GM23338 (cell line): ENCODE results near the gene GRID1. TPM values are rescaled to one million over a fixed set of nuclear protein-coding genes. Genes with fewer than 3 reads are reported as not detected.

Experiments
- ATAC-seq: fragments of 200-7000 bp; cut with Tn5 transposase; 3 replicates; pipeline ENCODE4 v1.9.1; 2020
- DNase-seq: peaks from one replicate; pipeline ENCODE4 v3.0.0-alpha.2; 2015; ENCODE audit warnings: low spot score
- H2AFZ ChIP-seq: fragments of 200-600 bp; sonication (generic); 2 replicates; pipeline ENCODE4 v1.8.0; 2016; ENCODE audit warnings: antibody characterized with exemption, mild to moderate bottlenecking, moderate library complexity
- H3F3A ChIP-seq: fragments of 200-600 bp; sonication (generic); replicated peaks from 2 replicates; pipeline ENCODE4 v1.8.0; 2017; ENCODE audit warnings: antibody characterized with exemption, mixed run types, low read depth
- H3K27ac ChIP-seq: fragments of 200-600 bp; sonication (generic); 2 replicates; pipeline ENCODE4 v1.6.1; 2016; ENCODE audit warnings: low read depth
- H3K27me3 ChIP-seq: fragments of 200-600 bp; sonication (generic); 2 replicates; pipeline ENCODE4 v1.8.0; 2016; ENCODE audit warnings: mild to moderate bottlenecking, mixed run types, moderate library complexity; ENCODE audit not compliant: insufficient read depth
- H3K36me3 ChIP-seq: fragments of 200-600 bp; sonication (generic); 2 replicates; pipeline ENCODE4 v1.8.0; 2016; ENCODE audit warnings: mild to moderate bottlenecking; ENCODE audit not compliant: insufficient read depth
- H3K4me1 ChIP-seq: fragments of 200-600 bp; sonication (generic); 2 replicates; pipeline ENCODE4 v1.8.0; 2016; ENCODE audit warnings: mild to moderate bottlenecking, moderate library complexity; ENCODE audit not compliant: insufficient read depth
- H3K4me2 ChIP-seq: fragments of 200-600 bp; sonication (generic); 2 replicates; pipeline ENCODE4 v1.7.1; 2017; ENCODE audit warnings: mixed run types
- H3K4me3 ChIP-seq: fragments of 200-600 bp; sonication (generic); 2 replicates; pipeline ENCODE4 v1.6.1; 2016; ENCODE audit warnings: mixed run types
- H3K79me2 ChIP-seq: fragments of 200-600 bp; sonication (generic); replicated peaks from 2 replicates; pipeline ENCODE4 v1.8.0; 2017; ENCODE audit warnings: mild to moderate bottlenecking; ENCODE audit not compliant: insufficient read depth
- H3K9me2 ChIP-seq: fragments of 200-600 bp; sonication (generic); 2 replicates; pipeline ENCODE4 v1.8.0; 2017; ENCODE audit not compliant: insufficient read depth
- H4K20me1 ChIP-seq: fragments of 200-600 bp; sonication (generic); replicated peaks from 2 replicates; pipeline ENCODE4 v1.8.0; 2017; ENCODE audit warnings: mild to moderate bottlenecking; ENCODE audit not compliant: insufficient read depth
- H3K27ac Mint-ChIP-seq: 2 replicates; pipeline ENCODE4 v1.8.0; 2020; ENCODE audit warnings: inconsistent platforms, mild to moderate bottlenecking, moderate library complexity, mixed read lengths
- H3K27me3 Mint-ChIP-seq: 3 replicates; pipeline ENCODE4 v1.8.0; 2022; ENCODE audit warnings: low read depth, mild to moderate bottlenecking, moderate library complexity, mixed read lengths, inconsistent platforms; ENCODE audit not compliant: insufficient read depth, poor library complexity
- H3K36me3 Mint-ChIP-seq: 3 replicates; pipeline ENCODE4 v1.8.0; 2021; ENCODE audit warnings: low read depth, mild to moderate bottlenecking, inconsistent platforms, moderate library complexity, mixed read lengths
- H3K4me1 Mint-ChIP-seq: 3 replicates; pipeline ENCODE4 v1.8.0; 2020; ENCODE audit warnings: mild to moderate bottlenecking, inconsistent platforms, mixed read lengths
- H3K4me3 Mint-ChIP-seq: 3 replicates; pipeline ENCODE4 v1.8.0; 2021; ENCODE audit warnings: moderate library complexity, mild to moderate bottlenecking, inconsistent platforms, mixed read lengths
- H3K9me3 Mint-ChIP-seq: 3 replicates; pipeline ENCODE4 v1.8.0; 2020; ENCODE audit warnings: moderate library complexity, mild to moderate bottlenecking, inconsistent platforms, mixed read lengths
- CREB1 ChIP-seq: fragments of 250-450 bp; sonication (Bioruptor Pico); IDR thresholded peaks from 2 replicates; pipeline ENCODE4 v1.5.0; 2020; ENCODE audit warnings: low read depth, mild to moderate bottlenecking, moderate library complexity
- EZH2 ChIP-seq: fragments of 200-600 bp; sonication (generic); IDR thresholded peaks from one replicate; pipeline ENCODE4 v1.8.0; 2017; ENCODE audit warnings: antibody characterized with exemption, mild to moderate bottlenecking, low read depth; ENCODE audit not compliant: unreplicated experiment
- EZH2phosphoT487 ChIP-seq: fragments of 200-600 bp; sonication (generic); IDR thresholded peaks from one replicate; pipeline ENCODE4 v1.8.1; 2018; ENCODE audit warnings: antibody characterized with exemption; ENCODE audit not compliant: unreplicated experiment
- JUNB ChIP-seq: IDR thresholded peaks from one replicate; pipeline ENCODE4 v1.6.1; 2016; ENCODE audit warnings: antibody characterized with exemption; ENCODE audit not compliant: unreplicated experiment
- NANOG ChIP-seq: IDR thresholded peaks from 2 replicates; pipeline ENCODE4 v1.6.1; 2016; ENCODE audit warnings: antibody characterized with exemption, borderline replicate concordance
- POLR2AphosphoS5 ChIP-seq: IDR thresholded peaks from 2 replicates; pipeline ENCODE4 v1.6.1; 2016; ENCODE audit warnings: antibody characterized with exemption, low read depth
- STAT1 ChIP-seq: IDR thresholded peaks from one replicate; pipeline ENCODE4 v1.6.1; 2016; ENCODE audit warnings: antibody characterized with exemption; ENCODE audit not compliant: unreplicated experiment
- ZNF114 ChIP-seq: fragments of 250-450 bp; sonication (Bioruptor Pico); IDR thresholded peaks from 2 replicates; pipeline ENCODE4 v1.5.0; 2020; ENCODE audit warnings: mild to moderate bottlenecking, moderate library complexity
- ZNF331 ChIP-seq: fragments of 250-450 bp; sonication (Bioruptor Pico); IDR thresholded peaks from 2 replicates; pipeline ENCODE4 v1.5.0; 2020; ENCODE audit warnings: low read depth, mild to moderate bottlenecking, moderate library complexity
- polyA plus RNA-seq: library from polyadenylated mRNA; unstranded; fragments of >200 nt; fragmentation: Nextera tagmentation; extraction: Ambion mirVana; gene quantifications from 2 replicates; pipeline ENCODE4 v1.2.1, GENCODE V29; 2016
- total RNA-seq: library from RNA; depleted of rRNA; stranded (reverse); fragments of >200 nt; shearing (Covaris generic); gene quantifications from 2 replicates; pipeline ENCODE4 v1.2.3, GENCODE V29; 2014
- TF ChIP-seq, protein P1 (sequence below): IDR thresholded peaks from one replicate; pipeline ENCODE4 v1.6.1; 2018; ENCODE audit warnings: antibody characterized with exemption; ENCODE audit not compliant: unreplicated experiment
- TF ChIP-seq, protein P2 (sequence below): IDR thresholded peaks from 2 replicates; pipeline ENCODE4 v1.6.1; 2016; ENCODE audit warnings: antibody characterized with exemption
- TF ChIP-seq, protein P3 (sequence below), 2 experiments: fragments of 200-600 bp in 1 of 2; sonication (generic) in 1 of 2; conservative IDR thresholded peaks; 2 replicates each; pipeline versions ENCODE4 v1.5.1 to v1.6.1; 2016 to 2017; ENCODE audit warnings: antibody characterized with exemption in 2 of 2, low read depth in 2 of 2, mild to moderate bottlenecking in 2 of 2, moderate library complexity in 1 of 2
- TF ChIP-seq, protein P4 (sequence below): fragments of 250-450 bp; sonication (Bioruptor Pico); IDR thresholded peaks from 2 replicates; pipeline ENCODE4 v1.5.0; 2020; ENCODE audit warnings: mild to moderate bottlenecking, moderate library complexity

GRID1 gene
- total and polyA plus RNA-seq, 2 experiments from 2014 or later: 0.14 to 0.15 TPM

DNA sequence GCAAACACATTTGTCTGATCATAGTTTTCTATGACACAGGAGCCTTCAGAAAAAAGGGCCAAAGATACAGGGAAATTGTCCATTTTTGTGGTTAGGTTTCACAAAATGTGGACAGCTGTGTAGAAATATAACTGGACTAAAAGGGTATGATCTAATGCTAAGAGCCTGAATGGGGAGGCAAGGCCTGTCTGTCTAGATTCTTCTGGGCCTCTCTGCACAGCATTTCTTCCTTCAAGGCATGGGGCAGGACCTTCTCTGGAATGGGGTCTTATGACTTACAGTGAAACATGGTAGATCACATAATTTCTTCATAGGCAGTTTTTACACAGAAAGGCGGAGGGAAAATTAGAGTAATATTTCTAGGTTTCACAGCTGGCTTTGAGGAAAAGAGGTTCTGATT lies 795.7 kb downstream of the GRID1 start:
- Mint-ChIP-seq H3K27ac (no peak overlapping the region), H3K9me3 (peaks cover 66% of the 10 kb centered on the region), H3K27me3 (peaks cover 4% of the 10 kb centered on the region), H3K4me1 (peaks cover 14% of the 10 kb centered on the region; the same call in 2 of the 3 replicates), H3K36me3 (no peaks in the 10 kb centered on the region), H3K4me3 (no peak overlapping the region)
- Histone ChIP-seq H3K27ac (no peak overlapping the region), H3K4me2 (no peak overlapping the region), H3K36me3 (no peaks in the 10 kb centered on the region; the same call in 1 of the 2 replicates), H3F3A (no peaks in the 10 kb centered on the region), H3K27me3 (no peaks in the 10 kb centered on the region), H3K4me1 (no peaks in the 10 kb centered on the region), H4K20me1 (no peaks in the 10 kb centered on the region), H3K4me3 (no peak overlapping the region), H3K79me2 (no peaks in the 10 kb centered on the region), H3K9me2 (no peaks in the 10 kb centered on the region), H2AFZ (no peak overlapping the region)
- no peak for DNase-seq
- TF ChIP-seq POLR2AphosphoS5 (no peak), ZNF114 (no peak), NANOG (no peak), CREB1 (no peak), ZNF331 (CRISPR knock-in tag) (no peak), STAT1 (no peak), JUNB (no peak), EZH2 (no peak), EZH2phosphoT487 (no peak)
- TF ChIP-seq, protein P1, sequence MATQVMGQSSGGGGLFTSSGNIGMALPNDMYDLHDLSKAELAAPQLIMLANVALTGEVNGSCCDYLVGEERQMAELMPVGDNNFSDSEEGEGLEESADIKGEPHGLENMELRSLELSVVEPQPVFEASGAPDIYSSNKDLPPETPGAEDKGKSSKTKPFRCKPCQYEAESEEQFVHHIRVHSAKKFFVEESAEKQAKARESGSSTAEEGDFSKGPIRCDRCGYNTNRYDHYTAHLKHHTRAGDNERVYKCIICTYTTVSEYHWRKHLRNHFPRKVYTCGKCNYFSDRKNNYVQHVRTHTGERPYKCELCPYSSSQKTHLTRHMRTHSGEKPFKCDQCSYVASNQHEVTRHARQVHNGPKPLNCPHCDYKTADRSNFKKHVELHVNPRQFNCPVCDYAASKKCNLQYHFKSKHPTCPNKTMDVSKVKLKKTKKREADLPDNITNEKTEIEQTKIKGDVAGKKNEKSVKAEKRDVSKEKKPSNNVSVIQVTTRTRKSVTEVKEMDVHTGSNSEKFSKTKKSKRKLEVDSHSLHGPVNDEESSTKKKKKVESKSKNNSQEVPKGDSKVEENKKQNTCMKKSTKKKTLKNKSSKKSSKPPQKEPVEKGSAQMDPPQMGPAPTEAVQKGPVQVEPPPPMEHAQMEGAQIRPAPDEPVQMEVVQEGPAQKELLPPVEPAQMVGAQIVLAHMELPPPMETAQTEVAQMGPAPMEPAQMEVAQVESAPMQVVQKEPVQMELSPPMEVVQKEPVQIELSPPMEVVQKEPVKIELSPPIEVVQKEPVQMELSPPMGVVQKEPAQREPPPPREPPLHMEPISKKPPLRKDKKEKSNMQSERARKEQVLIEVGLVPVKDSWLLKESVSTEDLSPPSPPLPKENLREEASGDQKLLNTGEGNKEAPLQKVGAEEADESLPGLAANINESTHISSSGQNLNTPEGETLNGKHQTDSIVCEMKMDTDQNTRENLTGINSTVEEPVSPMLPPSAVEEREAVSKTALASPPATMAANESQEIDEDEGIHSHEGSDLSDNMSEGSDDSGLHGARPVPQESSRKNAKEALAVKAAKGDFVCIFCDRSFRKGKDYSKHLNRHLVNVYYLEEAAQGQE: no peak
- TF ChIP-seq, protein P2, sequence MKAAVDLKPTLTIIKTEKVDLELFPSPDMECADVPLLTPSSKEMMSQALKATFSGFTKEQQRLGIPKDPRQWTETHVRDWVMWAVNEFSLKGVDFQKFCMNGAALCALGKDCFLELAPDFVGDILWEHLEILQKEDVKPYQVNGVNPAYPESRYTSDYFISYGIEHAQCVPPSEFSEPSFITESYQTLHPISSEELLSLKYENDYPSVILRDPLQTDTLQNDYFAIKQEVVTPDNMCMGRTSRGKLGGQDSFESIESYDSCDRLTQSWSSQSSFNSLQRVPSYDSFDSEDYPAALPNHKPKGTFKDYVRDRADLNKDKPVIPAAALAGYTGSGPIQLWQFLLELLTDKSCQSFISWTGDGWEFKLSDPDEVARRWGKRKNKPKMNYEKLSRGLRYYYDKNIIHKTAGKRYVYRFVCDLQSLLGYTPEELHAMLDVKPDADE: no peak
- TF ChIP-seq, protein P3, sequence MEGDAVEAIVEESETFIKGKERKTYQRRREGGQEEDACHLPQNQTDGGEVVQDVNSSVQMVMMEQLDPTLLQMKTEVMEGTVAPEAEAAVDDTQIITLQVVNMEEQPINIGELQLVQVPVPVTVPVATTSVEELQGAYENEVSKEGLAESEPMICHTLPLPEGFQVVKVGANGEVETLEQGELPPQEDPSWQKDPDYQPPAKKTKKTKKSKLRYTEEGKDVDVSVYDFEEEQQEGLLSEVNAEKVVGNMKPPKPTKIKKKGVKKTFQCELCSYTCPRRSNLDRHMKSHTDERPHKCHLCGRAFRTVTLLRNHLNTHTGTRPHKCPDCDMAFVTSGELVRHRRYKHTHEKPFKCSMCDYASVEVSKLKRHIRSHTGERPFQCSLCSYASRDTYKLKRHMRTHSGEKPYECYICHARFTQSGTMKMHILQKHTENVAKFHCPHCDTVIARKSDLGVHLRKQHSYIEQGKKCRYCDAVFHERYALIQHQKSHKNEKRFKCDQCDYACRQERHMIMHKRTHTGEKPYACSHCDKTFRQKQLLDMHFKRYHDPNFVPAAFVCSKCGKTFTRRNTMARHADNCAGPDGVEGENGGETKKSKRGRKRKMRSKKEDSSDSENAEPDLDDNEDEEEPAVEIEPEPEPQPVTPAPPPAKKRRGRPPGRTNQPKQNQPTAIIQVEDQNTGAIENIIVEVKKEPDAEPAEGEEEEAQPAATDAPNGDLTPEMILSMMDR (conservative IDR thresholded peaks at IDR 0.05; ENCODE audit: low read depth in 2 of 2): no peak
- TF ChIP-seq, protein P4, sequence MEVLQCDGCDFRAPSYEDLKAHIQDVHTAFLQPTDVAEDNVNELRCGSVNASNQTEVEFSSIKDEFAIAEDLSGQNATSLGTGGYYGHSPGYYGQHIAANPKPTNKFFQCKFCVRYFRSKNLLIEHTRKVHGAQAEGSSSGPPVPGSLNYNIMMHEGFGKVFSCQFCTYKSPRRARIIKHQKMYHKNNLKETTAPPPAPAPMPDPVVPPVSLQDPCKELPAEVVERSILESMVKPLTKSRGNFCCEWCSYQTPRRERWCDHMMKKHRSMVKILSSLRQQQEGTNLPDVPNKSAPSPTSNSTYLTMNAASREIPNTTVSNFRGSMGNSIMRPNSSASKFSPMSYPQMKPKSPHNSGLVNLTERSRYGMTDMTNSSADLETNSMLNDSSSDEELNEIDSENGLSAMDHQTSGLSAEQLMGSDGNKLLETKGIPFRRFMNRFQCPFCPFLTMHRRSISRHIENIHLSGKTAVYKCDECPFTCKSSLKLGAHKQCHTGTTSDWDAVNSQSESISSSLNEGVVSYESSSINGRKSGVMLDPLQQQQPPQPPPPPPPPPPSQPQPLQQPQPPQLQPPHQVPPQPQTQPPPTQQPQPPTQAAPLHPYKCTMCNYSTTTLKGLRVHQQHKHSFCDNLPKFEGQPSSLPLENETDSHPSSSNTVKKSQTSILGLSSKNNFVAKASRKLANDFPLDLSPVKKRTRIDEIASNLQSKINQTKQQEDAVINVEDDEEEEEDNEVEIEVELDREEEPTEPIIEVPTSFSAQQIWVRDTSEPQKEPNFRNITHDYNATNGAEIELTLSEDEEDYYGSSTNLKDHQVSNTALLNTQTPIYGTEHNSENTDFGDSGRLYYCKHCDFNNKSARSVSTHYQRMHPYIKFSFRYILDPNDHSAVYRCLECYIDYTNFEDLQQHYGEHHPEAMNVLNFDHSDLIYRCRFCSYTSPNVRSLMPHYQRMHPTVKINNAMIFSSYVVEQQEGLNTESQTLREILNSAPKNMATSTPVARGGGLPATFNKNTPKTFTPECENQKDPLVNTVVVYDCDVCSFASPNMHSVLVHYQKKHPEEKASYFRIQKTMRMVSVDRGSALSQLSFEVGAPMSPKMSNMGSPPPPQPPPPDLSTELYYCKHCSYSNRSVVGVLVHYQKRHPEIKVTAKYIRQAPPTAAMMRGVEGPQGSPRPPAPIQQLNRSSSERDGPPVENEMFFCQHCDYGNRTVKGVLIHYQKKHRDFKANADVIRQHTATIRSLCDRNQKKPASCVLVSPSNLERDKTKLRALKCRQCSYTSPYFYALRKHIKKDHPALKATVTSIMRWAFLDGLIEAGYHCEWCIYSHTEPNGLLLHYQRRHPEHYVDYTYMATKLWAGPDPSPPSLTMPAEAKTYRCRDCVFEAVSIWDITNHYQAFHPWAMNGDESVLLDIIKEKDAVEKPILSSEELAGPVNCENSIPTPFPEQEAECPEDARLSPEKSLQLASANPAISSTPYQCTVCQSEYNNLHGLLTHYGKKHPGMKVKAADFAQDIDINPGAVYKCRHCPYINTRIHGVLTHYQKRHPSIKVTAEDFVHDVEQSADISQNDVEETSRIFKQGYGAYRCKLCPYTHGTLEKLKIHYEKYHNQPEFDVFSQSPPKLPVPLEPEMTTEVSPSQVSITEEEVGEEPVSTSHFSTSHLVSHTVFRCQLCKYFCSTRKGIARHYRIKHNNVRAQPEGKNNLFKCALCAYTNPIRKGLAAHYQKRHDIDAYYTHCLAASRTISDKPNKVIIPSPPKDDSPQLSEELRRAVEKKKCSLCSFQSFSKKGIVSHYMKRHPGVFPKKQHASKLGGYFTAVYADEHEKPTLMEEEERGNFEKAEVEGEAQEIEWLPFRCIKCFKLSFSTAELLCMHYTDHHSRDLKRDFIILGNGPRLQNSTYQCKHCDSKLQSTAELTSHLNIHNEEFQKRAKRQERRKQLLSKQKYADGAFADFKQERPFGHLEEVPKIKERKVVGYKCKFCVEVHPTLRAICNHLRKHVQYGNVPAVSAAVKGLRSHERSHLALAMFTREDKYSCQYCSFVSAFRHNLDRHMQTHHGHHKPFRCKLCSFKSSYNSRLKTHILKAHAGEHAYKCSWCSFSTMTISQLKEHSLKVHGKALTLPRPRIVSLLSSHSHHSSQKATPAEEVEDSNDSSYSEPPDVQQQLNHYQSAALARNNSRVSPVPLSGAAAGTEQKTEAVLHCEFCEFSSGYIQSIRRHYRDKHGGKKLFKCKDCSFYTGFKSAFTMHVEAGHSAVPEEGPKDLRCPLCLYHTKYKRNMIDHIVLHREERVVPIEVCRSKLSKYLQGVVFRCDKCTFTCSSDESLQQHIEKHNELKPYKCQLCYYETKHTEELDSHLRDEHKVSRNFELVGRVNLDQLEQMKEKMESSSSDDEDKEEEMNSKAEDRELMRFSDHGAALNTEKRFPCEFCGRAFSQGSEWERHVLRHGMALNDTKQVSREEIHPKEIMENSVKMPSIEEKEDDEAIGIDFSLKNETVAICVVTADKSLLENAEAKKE (CRISPR knock-in tag): no peak
- no peak for ATAC-seq
